VCaP (cell line): ENCODE results near the gene MOV10.
A peak's percentile ranks its signal among the peaks of the same experiment; 100 is the strongest.

Experiments used
- H3K27ac ChIP-seq: fragments of 450-650 bp; 2 replicates; pipeline ENCODE4 v1.5.1; 2017
- TF ChIP-seq, protein P1 (sequence below): fragments of 450-650 bp; conservative IDR thresholded peaks from 2 replicates; pipeline ENCODE4 v1.5.1; 2017; ENCODE audit warnings: mild to moderate bottlenecking, moderate library complexity

MOV10 gene

DNA sequence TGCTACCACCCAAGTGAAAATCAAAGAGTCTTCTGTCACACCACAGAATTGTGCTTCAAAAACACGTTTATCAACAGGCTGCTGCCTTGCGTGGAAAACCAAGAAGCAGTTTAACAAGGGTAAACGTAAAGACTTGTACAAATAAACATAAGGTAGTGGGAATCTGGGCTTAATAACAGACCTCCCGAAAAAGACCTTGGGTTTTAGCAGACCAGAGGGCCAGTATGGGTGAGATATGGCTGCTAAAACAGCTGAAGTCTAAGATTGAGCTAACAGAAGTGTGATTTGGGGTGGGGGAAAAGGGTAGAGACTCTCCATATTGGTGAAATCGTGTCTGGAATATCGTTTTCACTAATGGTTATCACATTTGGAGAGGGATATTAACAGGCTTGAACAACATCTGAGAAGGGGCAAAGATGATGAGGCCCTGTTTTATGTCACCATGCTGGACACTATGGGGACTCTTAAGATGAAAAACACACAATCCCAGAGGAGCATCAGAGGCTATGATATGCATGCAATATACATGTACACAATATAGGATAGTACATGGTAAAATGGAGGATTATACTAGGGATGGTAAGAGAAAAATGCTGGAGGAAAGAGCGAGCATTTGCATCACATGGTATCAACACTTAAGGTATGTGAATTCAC is 1.4 kb downstream of the MOV10 start:
- TF ChIP-seq, protein P1, sequence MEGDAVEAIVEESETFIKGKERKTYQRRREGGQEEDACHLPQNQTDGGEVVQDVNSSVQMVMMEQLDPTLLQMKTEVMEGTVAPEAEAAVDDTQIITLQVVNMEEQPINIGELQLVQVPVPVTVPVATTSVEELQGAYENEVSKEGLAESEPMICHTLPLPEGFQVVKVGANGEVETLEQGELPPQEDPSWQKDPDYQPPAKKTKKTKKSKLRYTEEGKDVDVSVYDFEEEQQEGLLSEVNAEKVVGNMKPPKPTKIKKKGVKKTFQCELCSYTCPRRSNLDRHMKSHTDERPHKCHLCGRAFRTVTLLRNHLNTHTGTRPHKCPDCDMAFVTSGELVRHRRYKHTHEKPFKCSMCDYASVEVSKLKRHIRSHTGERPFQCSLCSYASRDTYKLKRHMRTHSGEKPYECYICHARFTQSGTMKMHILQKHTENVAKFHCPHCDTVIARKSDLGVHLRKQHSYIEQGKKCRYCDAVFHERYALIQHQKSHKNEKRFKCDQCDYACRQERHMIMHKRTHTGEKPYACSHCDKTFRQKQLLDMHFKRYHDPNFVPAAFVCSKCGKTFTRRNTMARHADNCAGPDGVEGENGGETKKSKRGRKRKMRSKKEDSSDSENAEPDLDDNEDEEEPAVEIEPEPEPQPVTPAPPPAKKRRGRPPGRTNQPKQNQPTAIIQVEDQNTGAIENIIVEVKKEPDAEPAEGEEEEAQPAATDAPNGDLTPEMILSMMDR = no peak
- H3K27ac ChIP-seq = peak overlapping the region; percentile 92

DNA sequence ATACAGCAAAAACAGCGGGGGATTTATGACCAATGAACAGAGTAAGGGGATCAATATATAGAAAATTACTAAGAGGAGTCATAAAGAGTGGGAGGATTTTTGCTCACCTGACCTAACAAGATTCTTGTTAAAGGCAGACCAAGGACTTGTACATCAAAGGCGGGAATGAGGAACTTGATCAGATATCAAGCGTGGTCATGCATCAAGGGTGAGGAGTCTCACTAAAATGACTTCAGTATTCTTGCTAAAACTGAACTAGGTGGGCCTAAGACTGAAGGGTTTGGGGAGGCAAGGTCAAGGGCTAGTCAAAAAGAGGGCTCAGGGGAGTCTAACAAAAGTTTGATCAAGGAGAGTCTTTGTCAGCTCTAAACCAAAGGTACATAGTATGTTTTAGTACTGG is 2.1 kb downstream of the MOV10 start:
- TF ChIP-seq, protein P1 = no peak
- H3K27ac ChIP-seq = no peak overlapping the region

DNA sequence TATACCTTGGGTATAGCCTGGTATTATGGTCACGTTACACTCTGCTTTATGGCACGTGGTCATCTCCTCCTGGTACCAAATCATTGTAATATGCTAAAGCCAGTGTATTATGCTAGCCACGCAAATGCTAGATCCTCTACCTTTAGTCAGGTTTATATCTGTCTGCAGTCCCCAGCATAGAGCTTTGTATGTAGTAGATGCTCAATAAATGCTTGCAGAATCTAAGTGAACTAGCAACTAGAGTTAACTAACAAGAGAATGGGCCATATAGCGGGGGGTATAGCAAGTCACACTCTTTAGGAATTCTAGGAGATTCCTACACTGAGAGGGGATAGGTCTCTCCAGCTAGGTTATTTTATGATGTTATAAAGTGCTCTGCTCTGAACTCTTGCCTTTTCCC is 3.0 kb downstream of the MOV10 start:
- TF ChIP-seq, protein P1 = no peak
- H3K27ac ChIP-seq = no peak overlapping the region

DNA sequence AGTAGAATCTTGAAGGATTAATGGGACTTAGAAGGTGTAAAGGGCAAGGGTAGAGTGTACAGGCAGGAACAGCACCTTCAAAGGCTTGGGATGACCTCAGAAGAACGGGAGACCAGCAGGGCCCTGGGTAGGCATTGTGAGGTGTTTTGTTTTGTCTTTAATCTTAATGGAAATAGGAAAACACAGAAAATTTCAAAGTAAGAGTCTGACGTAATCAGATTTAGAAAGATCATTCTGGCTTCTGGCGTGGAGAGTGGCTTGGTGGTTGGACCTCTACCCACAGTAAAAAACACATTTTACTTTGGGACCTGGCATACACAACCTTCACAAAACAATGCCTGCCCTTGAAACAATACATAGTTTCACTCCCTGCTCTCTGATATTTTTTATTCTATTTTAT is 4.1 kb downstream of the MOV10 start:
- TF ChIP-seq, protein P1 = no peak
- no peak overlapping the region for H3K27ac ChIP-seq

DNA sequence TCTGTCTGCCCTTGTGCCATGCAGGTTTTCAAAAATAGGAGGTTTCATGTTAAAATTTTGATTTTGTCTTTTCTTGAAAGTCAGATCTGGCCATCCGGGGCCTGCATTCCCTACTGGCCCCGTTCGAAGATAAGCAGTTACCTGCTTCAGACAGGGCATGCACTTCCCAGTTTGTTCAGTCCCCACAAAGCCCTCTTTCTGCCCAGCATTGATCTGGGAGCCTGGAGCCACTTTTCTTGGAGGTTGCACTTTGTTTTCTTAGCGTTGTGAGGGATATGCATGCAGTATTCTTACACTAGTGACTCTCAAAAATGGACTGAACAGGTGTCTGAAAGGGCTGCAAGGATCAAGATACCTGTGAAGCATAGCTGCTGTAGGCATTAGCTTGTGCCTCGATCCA is 11.5 kb downstream of the MOV10 start:
- no peak overlapping the region for H3K27ac ChIP-seq
- TF ChIP-seq, protein P1 = no peak

DNA sequence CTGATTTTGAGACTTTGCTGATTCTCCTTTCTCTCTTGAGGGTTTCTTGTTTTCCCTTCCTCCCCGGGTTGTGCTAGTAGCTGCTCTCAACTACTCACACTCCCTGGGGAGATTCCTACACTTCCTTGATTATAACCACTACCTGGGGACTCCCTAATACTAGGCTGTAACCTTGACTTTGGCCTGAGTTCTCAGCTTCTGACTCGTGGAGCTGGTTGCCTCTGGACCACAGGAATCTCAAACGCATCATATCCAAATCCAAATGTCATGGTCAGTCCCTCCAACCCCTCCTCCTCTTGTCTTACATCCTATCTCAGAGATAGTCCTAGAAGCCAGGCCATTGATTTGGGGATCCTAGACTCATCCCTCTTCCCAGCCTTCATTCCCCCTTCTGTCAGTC is 12.0 kb downstream of the MOV10 start:
- no peak overlapping the region for H3K27ac ChIP-seq
- TF ChIP-seq, protein P1 = no peak

DNA sequence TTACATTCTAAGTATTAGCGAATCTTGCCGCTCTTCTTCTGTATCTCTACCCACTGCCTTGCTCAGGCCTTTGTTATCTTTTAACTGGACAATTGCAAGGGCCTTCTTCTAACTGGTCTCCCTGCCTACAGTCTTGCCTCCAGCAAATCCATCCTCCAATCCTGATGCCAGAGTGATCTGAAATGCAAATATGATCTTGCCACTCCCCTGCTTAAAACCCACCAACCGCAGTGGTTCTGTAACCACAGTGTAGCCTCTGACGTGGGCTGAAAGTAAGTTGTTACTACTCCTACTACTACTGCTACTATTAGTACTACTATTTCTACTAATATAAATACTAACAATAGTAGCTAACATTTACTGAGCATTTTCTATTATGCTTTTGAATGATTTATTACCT is 12.4 kb downstream of the MOV10 start:
- TF ChIP-seq, protein P1 = no peak
- no peak overlapping the region for H3K27ac ChIP-seq
